AG09319 (cell line): Measurements from ENCODE around the gene AUTS2.

Experiments
- DNase-seq: peaks from one replicate; pipeline ENCODE4 v3.0.0-alpha.2; 2010; ENCODE audit warnings: low read depth; ENCODE audit errors: extremely low read depth
- TF ChIP-seq, protein P1 (sequence below): IDR thresholded peaks from 2 replicates; pipeline ENCODE4 v1.5.1; 2011; ENCODE audit warnings: low read depth, mild to moderate bottlenecking, inconsistent platforms, low read length, moderate library complexity

The AUTS2 gene

DNA sequence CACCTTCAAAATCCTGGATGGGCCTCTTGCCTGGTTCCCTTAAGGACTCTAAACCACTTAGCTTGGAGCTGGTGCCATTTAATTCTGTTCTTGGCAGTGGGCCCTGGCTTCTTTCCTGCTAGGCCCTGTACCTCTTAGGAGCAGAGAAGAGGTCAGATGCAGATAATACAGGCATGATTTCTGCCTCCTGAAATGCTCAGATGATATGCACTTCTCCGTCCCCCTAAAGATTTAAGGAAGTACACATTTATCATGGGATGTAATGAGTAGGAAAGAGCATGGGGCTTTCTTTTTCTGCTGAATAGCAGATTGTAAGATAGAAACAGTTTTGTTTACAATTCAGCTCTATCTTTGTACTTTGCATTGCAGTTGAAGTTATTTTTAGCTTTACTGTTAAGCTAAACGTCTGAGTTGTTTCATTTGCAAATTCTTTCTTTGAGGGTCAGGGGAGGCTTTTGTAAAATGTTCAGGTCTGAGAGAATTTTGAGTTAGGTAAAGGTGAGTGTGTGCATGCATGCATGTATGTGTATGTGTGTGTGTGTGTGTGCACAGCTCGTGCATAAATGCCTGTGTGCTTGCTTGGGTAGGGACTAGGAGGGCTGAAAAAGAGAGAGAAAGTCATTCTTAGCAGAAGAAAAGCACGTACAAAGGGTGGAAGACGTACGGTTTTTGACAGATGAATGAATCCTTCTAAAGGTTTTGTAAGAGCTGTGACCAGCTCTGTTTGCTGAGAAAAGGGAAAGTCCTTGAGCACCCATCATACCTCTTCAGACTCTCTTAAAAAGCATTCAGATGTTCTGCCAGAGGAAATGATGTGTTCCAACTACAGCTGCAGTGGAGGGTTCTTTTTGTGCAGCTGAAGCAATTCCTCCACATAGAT, 364.2 kb downstream of the AUTS2 start:
- no peak for DNase-seq
- TF ChIP-seq, protein P1, sequence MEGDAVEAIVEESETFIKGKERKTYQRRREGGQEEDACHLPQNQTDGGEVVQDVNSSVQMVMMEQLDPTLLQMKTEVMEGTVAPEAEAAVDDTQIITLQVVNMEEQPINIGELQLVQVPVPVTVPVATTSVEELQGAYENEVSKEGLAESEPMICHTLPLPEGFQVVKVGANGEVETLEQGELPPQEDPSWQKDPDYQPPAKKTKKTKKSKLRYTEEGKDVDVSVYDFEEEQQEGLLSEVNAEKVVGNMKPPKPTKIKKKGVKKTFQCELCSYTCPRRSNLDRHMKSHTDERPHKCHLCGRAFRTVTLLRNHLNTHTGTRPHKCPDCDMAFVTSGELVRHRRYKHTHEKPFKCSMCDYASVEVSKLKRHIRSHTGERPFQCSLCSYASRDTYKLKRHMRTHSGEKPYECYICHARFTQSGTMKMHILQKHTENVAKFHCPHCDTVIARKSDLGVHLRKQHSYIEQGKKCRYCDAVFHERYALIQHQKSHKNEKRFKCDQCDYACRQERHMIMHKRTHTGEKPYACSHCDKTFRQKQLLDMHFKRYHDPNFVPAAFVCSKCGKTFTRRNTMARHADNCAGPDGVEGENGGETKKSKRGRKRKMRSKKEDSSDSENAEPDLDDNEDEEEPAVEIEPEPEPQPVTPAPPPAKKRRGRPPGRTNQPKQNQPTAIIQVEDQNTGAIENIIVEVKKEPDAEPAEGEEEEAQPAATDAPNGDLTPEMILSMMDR: no peak

DNA sequence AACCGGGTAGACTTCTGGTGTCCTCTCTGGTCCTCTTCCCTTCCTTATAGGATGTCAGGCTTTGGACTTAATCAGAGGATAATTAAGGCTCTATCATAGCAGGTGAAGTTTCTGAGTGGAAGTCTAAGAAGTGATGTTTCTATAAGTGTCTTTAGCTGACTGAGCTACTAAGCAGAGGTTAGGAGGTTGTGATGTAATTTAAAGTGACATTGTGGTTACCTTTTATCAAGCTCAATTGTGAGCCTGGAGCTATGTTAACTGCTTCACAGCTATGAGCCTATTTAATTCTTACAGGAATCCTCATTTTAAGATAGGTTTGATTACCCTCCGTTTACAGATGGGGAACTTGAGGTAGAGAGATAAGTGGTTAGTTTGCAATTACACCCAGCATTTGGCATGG, 365.1 kb downstream of the AUTS2 start:
- DNase-seq: no peak
- TF ChIP-seq, protein P1: no peak

DNA sequence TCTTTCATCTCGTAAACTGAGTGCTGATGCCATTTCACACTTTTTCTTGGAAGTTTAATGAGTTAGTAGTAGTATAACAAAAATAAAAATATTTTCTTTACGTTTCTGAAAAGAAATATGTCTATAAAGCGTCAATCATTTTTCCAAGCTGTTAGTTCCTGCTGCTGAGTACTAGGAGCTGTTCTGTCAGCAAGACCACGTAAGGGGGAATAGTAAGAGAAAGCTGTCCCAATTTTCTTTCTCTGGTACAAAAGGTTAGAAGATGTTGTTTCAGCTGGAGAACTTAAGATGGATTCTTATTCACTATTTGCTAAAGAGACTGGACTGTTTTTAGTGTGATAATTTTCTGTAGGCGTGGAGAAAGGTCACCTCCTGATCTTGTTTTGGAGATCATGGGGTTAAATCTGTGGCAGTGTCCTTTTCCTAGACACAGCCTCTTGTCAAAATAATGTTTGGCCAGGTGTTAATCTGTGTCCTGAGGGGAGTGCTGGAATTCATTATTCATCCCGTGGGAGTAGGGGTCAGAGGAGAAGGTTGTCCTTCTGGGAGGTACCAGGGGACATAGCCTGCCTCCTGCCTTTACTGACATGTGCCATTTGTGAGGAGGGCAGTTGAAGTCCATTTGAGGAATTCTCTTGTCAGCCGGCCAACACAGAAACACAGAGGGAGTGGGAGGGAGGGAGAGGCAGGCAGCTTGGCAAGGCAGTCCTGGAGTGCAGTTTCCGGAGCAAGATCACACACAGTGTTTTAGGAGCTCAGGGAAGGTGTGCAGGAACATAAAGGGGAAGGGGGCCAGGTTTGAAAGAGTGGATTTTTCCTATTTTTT, 368.7 kb downstream of the AUTS2 start:
- TF ChIP-seq, protein P1: no peak
- DNase-seq: no peak

DNA sequence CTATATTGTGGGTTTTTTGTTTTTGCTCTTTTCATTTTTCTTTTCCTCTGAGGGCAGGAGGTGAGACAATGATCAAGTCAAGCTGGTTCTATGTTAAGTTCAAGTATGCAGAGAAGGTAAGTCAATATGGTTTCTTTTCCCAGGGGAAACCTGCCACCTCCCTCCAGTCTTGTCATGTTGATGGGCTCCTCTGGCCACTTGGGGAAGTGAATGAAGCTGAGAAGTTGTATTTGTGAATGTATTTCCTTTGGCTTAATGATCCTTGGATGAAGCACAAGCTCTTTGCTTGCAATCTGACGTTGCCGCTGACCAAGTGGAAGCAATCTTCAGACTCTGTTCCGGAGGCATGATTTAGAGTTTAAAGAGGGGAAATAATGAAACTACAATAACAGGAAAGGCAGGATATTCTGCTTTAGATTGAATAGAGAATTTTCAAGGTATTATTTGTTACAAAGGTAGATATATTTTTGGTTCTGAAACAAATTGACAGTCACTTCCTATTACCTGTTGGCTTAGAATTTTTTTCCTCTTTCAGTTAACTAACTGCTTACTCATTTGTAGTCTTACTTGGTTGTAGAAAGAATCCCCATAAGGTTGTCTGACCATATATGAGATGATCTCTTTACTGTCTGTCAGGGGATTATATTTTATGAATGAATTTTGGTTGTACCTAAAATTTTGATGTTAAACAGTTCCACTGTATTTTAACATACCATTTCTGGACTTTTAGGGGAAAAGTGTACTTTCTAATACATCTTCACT, 369.6 kb downstream of the AUTS2 start:
- DNase-seq: no peak
- TF ChIP-seq, protein P1: no peak

DNA sequence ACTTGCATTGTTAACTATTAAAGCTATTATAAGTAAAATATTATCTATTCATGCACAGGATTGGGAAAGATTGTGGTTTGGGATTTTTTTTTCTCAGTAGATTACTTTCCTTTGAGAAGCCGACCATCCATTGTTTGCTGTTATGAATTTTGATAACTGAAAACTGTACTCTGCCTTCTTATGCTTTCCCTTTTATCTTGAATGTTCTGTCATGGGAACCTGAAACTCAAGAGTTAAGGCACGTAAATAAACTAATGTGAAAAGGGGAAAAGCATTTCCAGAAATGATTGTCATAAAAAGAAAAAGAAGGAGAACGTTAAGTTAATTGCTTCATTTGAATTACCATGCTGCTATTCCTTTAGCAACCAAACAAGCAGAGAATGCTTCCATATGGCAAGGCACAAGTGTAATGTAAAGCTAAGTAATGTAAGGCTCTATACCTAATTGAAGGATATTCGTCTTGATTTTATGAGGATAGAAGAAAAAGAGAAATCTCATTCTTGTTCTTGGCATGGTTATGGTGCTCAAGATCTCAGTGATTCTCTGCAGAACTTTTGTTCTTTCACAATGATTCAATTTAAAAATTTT, 370.8 kb downstream of the AUTS2 start:
- TF ChIP-seq, protein P1: no peak
- DNase-seq: no peak

DNA sequence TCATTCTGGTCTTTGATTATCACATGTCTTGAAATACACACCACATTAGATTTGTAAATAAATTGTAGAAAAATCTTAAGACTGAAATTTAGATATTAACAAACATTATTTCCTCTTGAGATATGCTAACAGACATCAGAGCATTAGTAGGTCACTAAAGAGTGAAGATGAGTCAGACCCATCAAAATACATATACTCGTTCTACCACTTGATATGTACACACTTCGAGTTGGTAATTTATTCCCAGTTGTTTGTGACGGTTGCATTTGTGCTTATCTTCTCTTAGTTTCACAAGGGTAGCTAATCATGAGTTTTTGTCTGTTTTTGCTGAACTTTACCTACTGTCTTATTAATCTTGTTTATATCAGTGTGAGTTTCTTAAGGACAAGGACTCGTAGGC, 383.4 kb downstream of the AUTS2 start:
- TF ChIP-seq, protein P1: no peak
- DNase-seq: no peak
